ENCODE data around the gene ATAT1.

The ATAT1 gene

GRCh38 chr6:30626484-30627366 lies at the start of gene ATAT1:
ATAT1 (plus strand) TSS chr6:30626874.
- peak; percentile 71 for DNase-seq

- DNase-seq = no peak
Observed at GRCh38 chr6:30578051-30578450, 48.6 kb upstream of the ATAT1 start.

GRCh38 chr6:30583921-30584320 lies 42.8 kb upstream of the ATAT1 start:
- no peak for DNase-seq

GRCh38 chr6:30589754-30590358 lies 36.8 kb upstream of the ATAT1 start:
- DNase-seq = no peak

GRCh38 chr6:30590509-30590908 lies 36.2 kb upstream of the ATAT1 start:
- DNase-seq = no peak

GRCh38 chr6:30591008-30591407 lies 35.7 kb upstream of the ATAT1 start:
- DNase-seq = no peak

GRCh38 chr6:30592287-30592686 lies 34.4 kb upstream of the ATAT1 start:
- DNase-seq = no peak

- peak; percentile 70 for DNase-seq
Observed at GRCh38 chr6:30597315-30598144, 29.1 kb upstream of the ATAT1 start.

GRCh38 chr6:30598912-30599624 lies 27.6 kb upstream of the ATAT1 start:
- no peak for DNase-seq

- no peak for DNase-seq
Observed at GRCh38 chr6:30599625-30600324, 26.9 kb upstream of the ATAT1 start.

GRCh38 chr6:30600451-30600961 lies 26.2 kb upstream of the ATAT1 start:
- DNase-seq = no peak

- DNase-seq = no peak
Observed at GRCh38 chr6:30601436-30601814, 25.2 kb upstream of the ATAT1 start.

GRCh38 chr6:30601815-30602641 lies 24.6 kb upstream of the ATAT1 start:
- no peak for DNase-seq

GRCh38 chr6:30603961-30604360 lies 22.7 kb upstream of the ATAT1 start:
- DNase-seq = no peak

GRCh38 chr6:30610065-30610464 lies 16.6 kb upstream of the ATAT1 start:
- DNase-seq = no peak

- DNase-seq = no peak
Observed at GRCh38 chr6:30611150-30611855, 15.4 kb upstream of the ATAT1 start.

- no peak for DNase-seq
Observed at GRCh38 chr6:30611856-30612194, 14.8 kb upstream of the ATAT1 start.

- DNase-seq = no peak
Observed at GRCh38 chr6:30612213-30612612, 14.5 kb upstream of the ATAT1 start.

GRCh38 chr6:30612687-30613248 lies 13.9 kb upstream of the ATAT1 start:
- no peak for DNase-seq

Measured in amniotic stem cell (primary cell).